ENCODE measurements around the gene G6PD. TPM values are rescaled to one million over a fixed set of nuclear protein-coding genes. Genes with fewer than 3 reads are reported as not detected.

The G6PD gene
- total RNA-seq, 2 donors from 2014 or later, result 48.1 to 78.3 TPM

DNA sequence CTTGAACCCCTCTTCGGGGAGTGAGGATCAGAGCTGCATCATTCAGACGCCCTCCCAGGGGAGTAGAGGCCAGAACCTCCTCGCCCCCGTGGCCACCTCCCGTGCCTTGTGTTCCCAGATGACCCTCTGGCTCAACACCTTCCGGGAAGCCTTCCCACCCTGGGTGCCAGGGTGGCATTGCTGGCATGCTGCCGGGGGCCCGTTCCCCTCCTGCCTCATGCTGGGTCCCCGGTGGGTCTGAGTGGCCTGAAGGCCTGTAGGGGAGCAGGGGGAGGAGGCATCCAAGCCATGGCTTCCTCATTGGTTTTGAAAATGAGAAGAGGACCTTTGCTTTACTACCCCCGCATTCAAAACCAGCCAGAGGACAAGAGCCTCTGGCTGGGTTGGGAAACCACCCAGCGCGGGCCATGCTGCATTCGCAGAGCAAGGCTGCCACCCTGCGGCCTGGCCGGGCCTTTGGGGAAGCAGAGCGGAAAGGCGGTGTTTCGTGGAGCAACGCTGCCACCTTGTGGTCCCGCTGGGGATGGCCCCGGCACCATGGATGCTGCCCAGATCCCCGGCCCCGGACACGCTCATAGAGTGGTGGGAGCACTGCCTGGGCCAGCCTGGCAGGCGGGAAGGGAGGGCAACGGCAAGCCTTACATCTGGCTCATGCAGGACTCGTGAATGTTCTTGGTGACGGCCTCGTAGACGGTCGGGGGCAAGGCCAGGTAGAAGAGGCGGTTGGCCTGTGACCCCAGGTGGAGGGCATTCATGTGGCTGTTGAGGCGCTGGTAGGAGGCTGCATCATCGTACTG is 11.9 kb downstream of the G6PD start:
- peaks cover 26% of the 10 kb centered on the region for H3K36me3 Mint-ChIP-seq (ENCODE audit: low read depth)
- H3K4me3 Mint-ChIP-seq, result no peak overlapping the region
- no peaks in the 10 kb centered on the region for H3K4me1 Mint-ChIP-seq
- peak; percentile 99 for ATAC-seq (replicated peaks)
- H3K27me3 Mint-ChIP-seq, result no peaks in the 10 kb centered on the region
- no peaks in the 10 kb centered on the region for H3K9me3 Mint-ChIP-seq
- H3K27ac Mint-ChIP-seq, result peak overlapping the region; percentile 38

DNA sequence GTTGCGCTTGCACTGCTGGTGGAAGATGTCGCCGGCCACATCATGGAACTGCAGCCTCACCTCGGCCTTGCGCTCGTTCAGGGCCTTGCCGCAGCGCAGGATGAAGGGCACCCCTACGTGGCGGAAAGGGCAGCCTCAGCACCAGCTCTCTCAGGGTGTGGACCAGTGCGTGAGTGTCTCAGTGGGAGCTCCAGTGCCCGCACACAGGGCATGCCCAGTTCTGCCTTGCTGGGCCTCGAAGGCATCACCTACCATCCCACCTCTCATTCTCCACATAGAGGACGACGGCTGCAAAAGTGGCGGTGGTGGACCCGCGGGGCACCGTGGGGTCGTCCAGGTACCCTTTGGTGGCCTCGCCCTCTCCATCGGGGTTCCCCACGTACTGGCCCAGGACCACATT is 14.0 kb downstream of the G6PD start:
- H3K9me3 Mint-ChIP-seq, result no peaks in the 10 kb centered on the region
- ATAC-seq (replicated peaks), result no peak
- H3K27me3 Mint-ChIP-seq, result no peaks in the 10 kb centered on the region
- no peak overlapping the region for H3K4me3 Mint-ChIP-seq
- no peak overlapping the region for H3K27ac Mint-ChIP-seq
- H3K36me3 Mint-ChIP-seq (ENCODE audit: low read depth), result peaks cover 17% of the 10 kb centered on the region
- H3K4me1 Mint-ChIP-seq, result no peaks in the 10 kb centered on the region

DNA sequence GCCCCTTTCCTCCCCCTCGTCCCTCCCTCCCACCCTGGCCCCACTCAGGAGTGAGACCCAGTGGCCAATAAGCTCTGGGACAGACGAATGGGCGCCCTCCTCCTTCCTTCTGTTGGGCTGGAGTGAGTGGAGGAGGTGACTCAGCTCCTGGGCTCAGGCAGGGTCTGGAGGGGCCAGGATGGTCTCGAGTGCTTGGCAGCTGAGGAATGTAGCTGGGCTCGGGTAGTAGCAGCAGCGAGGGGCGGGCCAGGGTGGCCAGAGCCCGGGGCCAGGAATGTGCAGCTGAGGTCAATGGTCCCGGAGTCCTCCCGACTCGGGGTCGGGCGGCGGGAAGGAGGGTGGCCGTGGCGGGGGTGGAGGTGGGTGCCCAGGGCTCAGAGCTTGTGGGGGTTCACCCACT is 15.0 kb downstream of the G6PD start:
- H3K4me1 Mint-ChIP-seq, result no peaks in the 10 kb centered on the region
- no peaks in the 10 kb centered on the region for H3K9me3 Mint-ChIP-seq
- peaks cover 17% of the 10 kb centered on the region for H3K36me3 Mint-ChIP-seq (ENCODE audit: low read depth)
- H3K27ac Mint-ChIP-seq, result no peak overlapping the region
- no peaks in the 10 kb centered on the region for H3K27me3 Mint-ChIP-seq
- H3K4me3 Mint-ChIP-seq, result no peak overlapping the region
- no peak for ATAC-seq (replicated peaks)

DNA sequence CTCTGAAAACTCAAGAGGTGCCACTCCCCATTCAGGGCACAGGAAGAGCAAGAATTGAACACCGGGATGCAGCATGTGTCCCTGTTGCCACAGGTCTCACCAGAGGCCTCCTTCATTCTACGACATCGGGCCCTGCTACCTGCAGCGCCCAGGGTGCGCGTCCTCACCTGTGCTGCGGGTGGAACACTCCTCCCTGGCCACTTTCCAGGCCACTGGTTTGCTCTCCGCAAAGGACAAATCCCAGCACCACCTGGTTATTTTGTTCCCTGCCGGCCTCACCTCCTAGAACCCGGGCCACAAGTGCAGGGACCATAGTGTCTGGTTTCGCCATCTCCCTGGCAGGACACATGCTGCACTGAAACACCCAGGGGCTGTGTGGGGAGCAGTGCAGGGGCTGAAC is 16.4 kb downstream of the G6PD start:
- peaks cover 16% of the 10 kb centered on the region for H3K36me3 Mint-ChIP-seq (ENCODE audit: low read depth)
- no peaks in the 10 kb centered on the region for H3K27me3 Mint-ChIP-seq
- H3K27ac Mint-ChIP-seq, result no peak overlapping the region
- no peak overlapping the region for H3K4me3 Mint-ChIP-seq
- ATAC-seq (replicated peaks), result no peak
- no peaks in the 10 kb centered on the region for H3K9me3 Mint-ChIP-seq
- H3K4me1 Mint-ChIP-seq, result peaks cover 9% of the 10 kb centered on the region

DNA sequence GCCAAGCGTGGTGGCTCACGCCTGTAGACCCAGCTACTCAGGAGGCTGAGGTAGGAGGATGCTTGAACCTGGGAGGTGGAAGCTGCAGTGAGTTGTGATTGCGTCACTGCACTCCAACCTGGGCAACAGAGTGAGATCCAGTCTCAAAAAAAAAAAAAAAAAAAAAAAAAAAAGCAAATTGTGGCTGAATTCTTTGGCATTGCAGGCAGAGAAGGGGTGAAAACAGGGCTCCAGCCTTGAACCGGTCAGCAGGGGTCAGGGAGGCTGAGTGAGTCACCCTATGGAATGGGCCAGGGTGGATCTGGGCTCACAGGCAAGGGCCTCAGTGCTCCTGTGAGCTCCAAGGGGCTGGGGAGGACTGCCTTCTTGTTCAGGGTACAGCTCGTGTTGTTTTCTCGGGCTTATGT is 17.4 kb downstream of the G6PD start:
- Mint-ChIP-seq H3K36me3 (ENCODE audit: low read depth) (peaks cover 6% of the 10 kb centered on the region), H3K4me3 (no peak overlapping the region), H3K27me3 (no peaks in the 10 kb centered on the region), H3K4me1 (peaks cover 9% of the 10 kb centered on the region), H3K27ac (no peak overlapping the region), H3K9me3 (no peaks in the 10 kb centered on the region)
- ATAC-seq (replicated peaks), result no peak

DNA sequence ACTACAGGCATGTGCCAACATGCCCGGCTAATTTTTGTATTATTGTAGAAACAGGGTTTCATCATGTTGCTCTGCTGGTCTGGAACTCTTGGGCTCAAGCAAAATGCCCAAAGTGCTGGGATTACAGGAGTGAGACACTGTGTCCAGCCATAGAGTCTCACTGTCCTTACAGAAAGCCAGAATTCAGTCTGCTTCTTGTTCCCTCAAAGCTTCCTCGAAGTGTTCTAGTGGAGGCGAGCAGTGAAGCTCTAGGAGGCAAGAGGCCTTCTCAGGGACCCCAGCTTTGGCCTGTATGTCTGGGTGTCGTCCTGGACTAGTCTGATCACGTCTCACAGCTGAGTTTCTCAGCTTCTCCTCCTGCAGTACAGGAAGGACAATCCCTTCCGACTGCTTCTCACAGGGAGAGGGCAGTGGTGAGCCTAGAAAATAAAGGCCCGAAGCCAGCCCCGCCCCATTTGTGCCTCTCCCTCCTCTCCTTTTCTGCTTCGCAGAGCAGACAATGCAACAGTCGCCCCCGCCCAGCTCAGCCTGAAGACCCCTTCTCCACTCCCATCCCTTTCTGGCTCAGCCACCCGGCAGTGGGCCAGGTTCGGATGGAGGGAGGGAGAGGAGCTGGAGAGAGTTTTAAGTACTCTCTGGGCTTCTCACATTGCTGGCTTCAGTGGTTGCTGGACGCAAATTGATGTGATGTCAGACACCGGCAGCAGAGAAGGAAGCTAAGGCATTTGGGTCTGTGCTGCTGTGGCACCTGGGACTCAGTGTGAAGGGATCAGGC is 19.6 kb downstream of the G6PD start:
- Mint-ChIP-seq H3K4me1 (peaks cover 9% of the 10 kb centered on the region), H3K36me3 (ENCODE audit: low read depth) (peaks cover 6% of the 10 kb centered on the region), H3K27me3 (no peaks in the 10 kb centered on the region), H3K27ac (peak overlapping the region; percentile 58), H3K4me3 (peak overlapping the region; percentile 26), H3K9me3 (no peaks in the 10 kb centered on the region)
- peak; percentile 98 for ATAC-seq (replicated peaks)

DNA sequence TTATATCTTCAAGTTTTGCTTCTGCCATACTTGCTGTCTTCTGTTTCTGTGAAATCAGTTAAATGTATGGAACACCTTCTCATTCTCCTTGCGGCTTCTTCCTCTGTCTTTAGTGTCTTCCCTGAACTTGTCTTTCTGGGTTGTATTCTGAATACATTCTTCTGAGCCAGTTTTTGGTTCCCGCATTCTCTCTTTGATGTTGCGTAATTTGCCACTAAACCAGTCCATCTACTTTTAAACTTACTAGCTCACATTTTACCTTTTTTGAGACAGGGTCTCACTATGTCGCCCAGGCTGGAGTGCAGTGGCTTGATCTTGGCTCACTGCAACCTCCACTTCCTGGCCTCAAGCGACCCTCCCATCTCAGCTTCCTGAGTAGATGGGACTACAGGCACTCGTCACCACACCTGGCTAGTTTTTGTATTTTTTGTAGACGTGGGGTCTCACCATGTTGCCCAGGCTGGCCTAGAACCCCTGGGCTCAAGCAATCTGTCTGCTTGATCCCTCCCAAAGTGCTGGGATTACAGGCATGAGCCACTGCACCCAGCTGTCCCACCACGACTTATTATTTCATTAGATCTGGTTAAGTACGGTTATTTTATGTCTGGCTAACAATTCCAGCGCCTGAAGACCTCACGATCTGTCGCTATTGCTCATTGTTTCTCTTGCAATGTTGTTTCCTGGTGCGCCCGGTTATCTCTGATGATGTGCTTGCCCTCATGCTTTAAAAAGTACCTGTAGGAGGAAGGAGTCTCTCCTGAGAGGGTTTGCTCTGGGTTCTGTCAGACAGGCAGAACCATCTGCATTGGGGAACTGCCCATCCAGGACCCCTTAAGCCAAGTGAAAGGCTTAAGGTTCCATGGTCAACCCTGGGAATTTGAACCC is 20.8 kb downstream of the G6PD start:
- H3K4me1 Mint-ChIP-seq, result peaks cover 9% of the 10 kb centered on the region
- no peak for ATAC-seq (replicated peaks)
- H3K27ac Mint-ChIP-seq, result peak overlapping the region; percentile 74
- H3K27me3 Mint-ChIP-seq, result no peaks in the 10 kb centered on the region
- no peaks in the 10 kb centered on the region for H3K9me3 Mint-ChIP-seq
- H3K36me3 Mint-ChIP-seq (ENCODE audit: low read depth), result peaks cover 2% of the 10 kb centered on the region
- H3K4me3 Mint-ChIP-seq, result no peak overlapping the region

DNA sequence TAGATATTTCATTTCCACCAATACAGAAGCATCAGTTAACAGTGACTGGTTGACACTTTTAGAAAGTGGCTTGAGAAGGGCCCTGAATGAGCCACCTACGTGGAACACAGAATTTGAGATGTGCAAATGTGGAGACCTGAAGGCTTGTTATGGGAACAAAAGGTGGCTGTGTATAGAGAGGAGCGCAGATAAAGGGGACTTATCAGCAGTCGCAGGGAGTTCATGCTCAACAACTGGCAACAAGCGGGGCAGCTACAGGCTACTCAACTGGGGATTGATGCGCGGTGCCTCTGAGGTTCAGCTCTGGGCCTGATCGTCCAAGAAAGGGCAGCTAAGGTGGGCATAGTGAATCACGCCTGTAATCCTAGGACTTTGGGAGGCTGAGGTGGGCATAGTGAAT is 27.3 kb downstream of the G6PD start:
- Mint-ChIP-seq H3K4me1 (peaks cover 3% of the 10 kb centered on the region), H3K9me3 (no peaks in the 10 kb centered on the region), H3K27ac (no peak overlapping the region), H3K4me3 (no peak overlapping the region), H3K36me3 (ENCODE audit: low read depth) (peaks cover 4% of the 10 kb centered on the region), H3K27me3 (no peaks in the 10 kb centered on the region)
- no peak for ATAC-seq (replicated peaks)

DNA sequence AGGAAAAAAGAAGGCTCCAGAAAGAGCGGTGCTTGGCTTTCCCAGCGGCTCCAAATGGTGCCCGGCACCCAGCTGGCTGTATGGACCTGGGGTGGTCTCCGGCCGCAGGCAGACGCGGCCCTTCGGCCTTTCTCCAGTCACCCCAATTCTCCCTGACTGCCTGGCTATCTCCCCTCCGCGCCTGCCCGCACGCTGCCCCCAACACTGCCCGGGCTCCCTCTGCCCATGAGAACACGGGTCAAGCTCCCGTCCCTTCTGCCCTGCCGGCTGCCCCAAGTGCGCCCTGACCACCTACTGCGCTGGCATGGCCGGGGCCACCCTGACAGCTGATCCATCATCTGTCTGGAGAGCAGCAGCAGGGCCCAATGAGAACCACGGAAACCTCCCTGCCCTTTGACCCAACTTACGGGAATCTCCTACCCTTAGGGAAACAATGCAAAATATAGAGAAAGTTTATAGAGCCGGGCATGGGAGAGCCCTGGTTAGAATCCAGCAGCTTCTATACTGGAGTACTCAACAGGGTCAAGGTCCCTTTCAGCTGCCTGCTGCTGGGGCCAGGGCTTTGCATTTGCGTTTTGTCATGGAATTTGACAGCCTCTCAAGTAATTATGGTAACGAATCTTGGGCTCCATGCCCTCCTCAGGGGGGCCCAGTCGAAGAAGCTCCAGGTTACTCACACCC is 29.4 kb downstream of the G6PD start:
- ATAC-seq (replicated peaks), result no peak
- Mint-ChIP-seq H3K4me3 (peak overlapping the region; percentile 87), H3K27ac (no peak overlapping the region), H3K9me3 (no peaks in the 10 kb centered on the region), H3K27me3 (no peaks in the 10 kb centered on the region), H3K36me3 (ENCODE audit: low read depth) (peaks cover 4% of the 10 kb centered on the region), H3K4me1 (peaks cover 10% of the 10 kb centered on the region)

DNA sequence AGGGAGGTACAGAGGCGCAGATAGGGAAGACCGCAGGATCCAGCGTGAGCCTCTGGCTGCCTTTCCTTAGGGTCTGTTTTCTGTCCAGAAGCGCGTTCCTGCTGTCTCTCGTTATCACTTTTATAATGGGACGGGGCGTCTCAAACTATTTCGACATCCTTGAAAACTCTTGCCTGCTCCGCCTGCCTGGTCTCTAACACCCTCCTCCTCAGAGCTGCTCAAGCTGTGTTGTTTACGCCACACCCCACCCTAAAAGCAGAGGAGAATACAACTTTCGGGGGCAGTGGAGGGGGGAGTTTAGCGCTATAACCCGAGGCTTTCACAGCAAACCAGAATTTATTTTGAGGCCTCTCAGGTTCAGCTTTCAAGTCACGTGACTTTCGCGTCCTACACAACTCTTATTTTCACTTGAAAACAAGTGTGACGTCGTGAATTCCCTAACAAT is 30.0 kb downstream of the G6PD start:
- Mint-ChIP-seq H3K4me3 (peak overlapping the region; percentile 87), H3K9me3 (no peaks in the 10 kb centered on the region), H3K36me3 (ENCODE audit: low read depth) (peaks cover 4% of the 10 kb centered on the region), H3K27ac (peak overlapping the region; percentile 86), H3K27me3 (no peaks in the 10 kb centered on the region), H3K4me1 (peaks cover 10% of the 10 kb centered on the region)
- no peak for ATAC-seq (replicated peaks)

DNA sequence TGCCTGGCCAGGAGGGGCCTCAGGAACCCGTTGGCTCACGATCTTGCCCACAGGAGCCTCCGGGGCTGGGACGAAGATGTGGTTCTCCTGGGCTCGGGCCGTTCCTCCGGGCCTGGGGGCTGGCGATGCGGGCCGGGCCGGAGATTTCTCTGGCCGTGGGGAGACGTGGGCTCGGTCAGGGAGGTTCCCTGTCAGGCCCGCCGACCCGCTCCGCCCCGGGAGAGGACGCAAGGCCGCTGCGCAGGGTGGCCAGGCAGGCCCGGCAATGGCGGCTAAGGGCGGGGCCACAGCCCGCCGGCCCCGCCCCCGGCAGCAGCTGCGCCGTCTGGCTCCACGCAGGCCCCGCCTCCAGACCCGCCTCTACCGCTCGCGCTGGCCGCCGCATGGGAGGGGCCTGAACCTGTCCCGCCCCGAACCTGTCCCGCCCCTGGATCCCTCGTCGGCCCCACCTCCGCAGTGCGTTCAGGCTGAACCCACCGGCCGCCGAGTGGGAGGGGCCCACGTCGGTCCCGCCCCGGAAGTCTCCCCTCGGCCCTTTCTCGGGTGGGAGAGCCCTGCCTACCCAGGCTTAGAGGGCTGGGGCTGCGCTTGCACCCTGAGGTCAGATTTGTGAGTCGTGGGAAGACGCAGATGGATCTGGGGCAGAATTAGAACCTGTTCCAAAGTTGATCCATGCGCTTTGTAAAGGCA is 30.5 kb downstream of the G6PD start, which contains the start of gene FAM3A:
Gene FAM3A (minus strand): TSS at position 267 of the 690 bp plus-strand sequence. CDS start 460 bp downstream, outside the sequence.
- Mint-ChIP-seq H3K4me1 (peaks cover 10% of the 10 kb centered on the region), H3K27me3 (no peaks in the 10 kb centered on the region), H3K9me3 (no peaks in the 10 kb centered on the region), H3K27ac (peak within 1 kb of the TSS; percentile 86), H3K4me3 (peak within 1 kb of the TSS; percentile 87), H3K36me3 (ENCODE audit: low read depth) (peaks cover 6% of the 10 kb centered on the region)
- peak; percentile 96 for ATAC-seq (replicated peaks)

DNA sequence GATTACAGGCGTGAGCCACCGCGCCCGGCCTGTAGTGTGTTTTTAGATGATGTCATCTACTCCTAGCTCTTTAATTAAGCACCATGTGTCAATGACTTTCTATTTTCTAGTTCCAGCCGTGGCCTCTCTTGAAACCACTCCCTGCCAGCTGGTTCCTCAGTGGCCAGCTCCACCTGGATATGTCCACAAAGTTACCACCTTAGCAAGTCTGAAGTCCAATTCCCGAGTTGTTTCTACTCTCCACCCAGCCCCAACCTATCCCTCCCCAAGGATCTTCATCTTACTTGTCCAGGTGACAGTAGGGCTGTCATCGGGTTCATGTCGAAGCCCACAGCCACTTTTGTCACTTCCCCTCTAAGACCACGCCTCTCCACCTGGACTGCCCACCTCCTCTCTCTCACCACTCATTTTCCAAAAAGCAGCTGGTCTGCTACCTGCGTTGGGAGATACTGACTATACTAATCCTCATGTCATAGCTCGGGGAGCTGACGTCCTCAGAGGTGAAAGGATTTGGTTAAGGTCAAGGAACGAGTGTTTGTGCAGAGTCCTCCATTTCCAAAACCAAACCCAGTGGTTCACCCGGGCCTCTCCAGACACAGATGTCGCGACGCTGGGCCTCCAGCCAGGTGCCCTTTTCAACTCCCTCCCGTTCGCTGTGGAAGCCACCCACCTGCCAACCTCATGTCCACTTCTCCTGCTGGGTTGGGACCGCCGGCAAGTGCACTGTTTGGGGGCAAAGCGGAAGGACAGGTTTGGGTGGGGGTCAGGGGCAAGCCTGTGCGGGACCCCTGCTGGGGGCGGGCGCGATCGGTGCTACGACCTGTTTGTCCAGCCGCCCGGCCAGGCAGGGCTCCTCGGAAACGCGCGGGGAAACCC is 31.3 kb downstream of the G6PD start:
- Mint-ChIP-seq H3K4me3 (peak overlapping the region; percentile 87), H3K27ac (peak overlapping the region; percentile 61), H3K4me1 (peaks cover 10% of the 10 kb centered on the region), H3K36me3 (ENCODE audit: low read depth) (peaks cover 13% of the 10 kb centered on the region), H3K27me3 (no peaks in the 10 kb centered on the region), H3K9me3 (no peaks in the 10 kb centered on the region)
- ATAC-seq (replicated peaks), result peak; percentile 20
